Liver (tissue), 9 donors: ENCODE data around the gene AGL. TPM values are rescaled to one million over a fixed set of nuclear protein-coding genes. Genes with fewer than 3 reads are reported as not detected.

Source experiments
- DNase-seq: peaks from one replicate; pipeline ENCODE4 v3.0.0-alpha.2; 2017; ENCODE audit warnings: low spot score
- H3K27ac ChIP-seq, 2 donors: one replicate each; pipeline ENCODE4 v1.7.0; 2013; ENCODE audit warnings: inconsistent platforms in 2 of 2, low read length in 2 of 2, control low read depth in 1 of 2, low read depth in 1 of 2, mild to moderate bottlenecking in 1 of 2
- H3K27me3 ChIP-seq, 4 donors: one replicate each; pipeline versions ENCODE4 v1.6.1 to v1.7.0; 2013; ENCODE audit warnings: low read length in 3 of 4, inconsistent platforms in 1 of 4, mild to moderate bottlenecking in 1 of 4, moderate library complexity in 1 of 4; ENCODE audit not compliant: control insufficient read depth in 4 of 4, insufficient read depth in 4 of 4
- H3K36me3 ChIP-seq, 4 donors: one replicate each; pipeline versions ENCODE4 v1.6.1 to v1.7.0; 2013; ENCODE audit warnings: low read length in 3 of 4, mild to moderate bottlenecking in 3 of 4, low read depth in 1 of 4, moderate library complexity in 1 of 4; ENCODE audit not compliant: control insufficient read depth in 4 of 4, insufficient read depth in 3 of 4
- H3K4me1 ChIP-seq, 4 donors: one replicate each; pipeline versions ENCODE4 v1.6.1 to v1.7.0; 2013; ENCODE audit warnings: low read length in 3 of 4, mild to moderate bottlenecking in 3 of 4, moderate library complexity in 1 of 4; ENCODE audit not compliant: control insufficient read depth in 4 of 4, insufficient read depth in 4 of 4
- H3K4me3 ChIP-seq, 3 donors: one replicate each; pipeline versions ENCODE4 v1.6.1 to v1.7.0; 2013; ENCODE audit warnings: low read length in 3 of 3, control low read depth in 1 of 3, low read depth in 1 of 3, mild to moderate bottlenecking in 1 of 3
- H3K9ac ChIP-seq, 2 donors: one replicate each; pipeline ENCODE4 v1.7.0; 2013; ENCODE audit warnings: low read length in 2 of 2, mild to moderate bottlenecking in 2 of 2, moderate library complexity in 2 of 2, control low read depth in 1 of 2, low read depth in 1 of 2
- H3K9me3 ChIP-seq, 4 donors: one replicate each; pipeline versions ENCODE4 v1.6.1 to v1.7.0; 2013; ENCODE audit warnings: low read length in 3 of 4; ENCODE audit not compliant: control insufficient read depth in 4 of 4
- EGR1 ChIP-seq, 2 donors: IDR thresholded peaks; 2 replicates each; pipeline ENCODE4 v1.6.1; 2016 to 2018; ENCODE audit warnings: antibody characterized with exemption in 2 of 2, low read depth in 2 of 2
- FOXA1 ChIP-seq: IDR thresholded peaks from 2 replicates; pipeline ENCODE4 v1.6.1; 2016; ENCODE audit warnings: antibody characterized with exemption
- GABPA ChIP-seq, 2 donors: IDR thresholded peaks in 1 of 2; conservative IDR thresholded peaks in 1 of 2; 2 replicates each; pipeline ENCODE4 v1.6.1; 2016; ENCODE audit warnings: antibody characterized with exemption in 2 of 2, mild to moderate bottlenecking in 1 of 2, moderate library complexity in 1 of 2
- HNF4A ChIP-seq, 2 donors: conservative IDR thresholded peaks; 2 replicates each; pipeline ENCODE4 v1.6.1; 2016; ENCODE audit warnings: antibody characterized with exemption in 2 of 2, mild to moderate bottlenecking in 2 of 2
- HNF4G ChIP-seq: IDR thresholded peaks from 2 replicates; pipeline ENCODE4 v1.6.1; 2016; ENCODE audit warnings: antibody characterized with exemption
- JUND ChIP-seq, 2 donors: IDR thresholded peaks; 2 replicates each; pipeline ENCODE4 v1.6.1; 2016; ENCODE audit warnings: antibody characterized with exemption in 2 of 2
- NR2F2 ChIP-seq: IDR thresholded peaks from 2 replicates; pipeline ENCODE4 v1.6.1; 2016; ENCODE audit warnings: antibody characterized with exemption
- RAD21 ChIP-seq, 2 donors: IDR thresholded peaks; 2 replicates each; pipeline ENCODE4 v1.6.1; 2016; ENCODE audit warnings: antibody characterized with exemption in 2 of 2, mild to moderate bottlenecking in 2 of 2
- RXRA ChIP-seq, 2 donors: IDR thresholded peaks; 2 replicates each; pipeline ENCODE4 v1.6.1; 2017 to 2018; ENCODE audit warnings: antibody characterized with exemption in 2 of 2, mild to moderate bottlenecking in 1 of 2
- SP1 ChIP-seq: IDR thresholded peaks from 2 replicates; pipeline ENCODE4 v1.6.1; 2018; ENCODE audit warnings: antibody characterized with exemption, mild to moderate bottlenecking
- TAF1 ChIP-seq: conservative IDR thresholded peaks from 2 replicates; pipeline ENCODE4 v1.6.1; 2016; ENCODE audit warnings: antibody characterized with exemption, mild to moderate bottlenecking
- YY1 ChIP-seq: IDR thresholded peaks from 2 replicates; pipeline ENCODE4 v1.6.1; 2016; ENCODE audit warnings: antibody characterized with exemption, mild to moderate bottlenecking
- WGBS: extraction: QIAGEN DNeasy Blood & Tissue Kit; methylation state at CpG from one replicate; pipeline ENCODE4 v1.1.7; 2013; 5-methylcytosine and 5-hydroxymethylcytosine counted together
- polyA plus RNA-seq, 2 donors: library from polyadenylated mRNA; stranded (reverse) in 1 of 2; unstranded in 1 of 2; fragments of 200-250 nt in 1 of 2; fragments of >200 nt in 1 of 2; fragmentation: Nextera tagmentation in 1 of 2; extraction: Ambion mirVana in 1 of 2; gene quantifications; one replicate each; pipeline versions ENCODE4 v1.2.1 to v1.2.3, GENCODE V29; 2013 to 2015
- total RNA-seq, 2 donors: library from RNA; depleted of rRNA; stranded (reverse); fragments of >200 nt; gene quantifications; one replicate each; pipeline ENCODE4 v1.2.3, GENCODE V29; 2014
- TF ChIP-seq, protein P1 (sequence below): IDR thresholded peaks from 2 replicates; pipeline ENCODE4 v1.6.1; 2016; ENCODE audit warnings: antibody characterized with exemption
- TF ChIP-seq, protein P2 (sequence below): fragments of 150-350 bp; IDR thresholded peaks from 2 replicates; pipeline ENCODE4 v1.5.1; 2017; ENCODE audit warnings: improper control_type of control experiment, low read depth, low read length; ENCODE audit not compliant: missing input control
- TF ChIP-seq, protein P3 (sequence below): IDR thresholded peaks from 2 replicates; pipeline ENCODE4 v1.6.1; 2016; ENCODE audit warnings: antibody characterized with exemption
- TF ChIP-seq, protein P4 (sequence below): IDR thresholded peaks from 2 replicates; pipeline ENCODE4 v1.6.1; 2016; ENCODE audit warnings: antibody characterized with exemption, mild to moderate bottlenecking
- donor health status: healthy.
- donor health status: healthy.
- donor health status: healthy.
- donor health status: healthy.
- donor health status: healthy.

The AGL gene
- total and polyA plus RNA-seq, 4 donors = 10.1 to 78.5 (median 19.9) TPM

DNA sequence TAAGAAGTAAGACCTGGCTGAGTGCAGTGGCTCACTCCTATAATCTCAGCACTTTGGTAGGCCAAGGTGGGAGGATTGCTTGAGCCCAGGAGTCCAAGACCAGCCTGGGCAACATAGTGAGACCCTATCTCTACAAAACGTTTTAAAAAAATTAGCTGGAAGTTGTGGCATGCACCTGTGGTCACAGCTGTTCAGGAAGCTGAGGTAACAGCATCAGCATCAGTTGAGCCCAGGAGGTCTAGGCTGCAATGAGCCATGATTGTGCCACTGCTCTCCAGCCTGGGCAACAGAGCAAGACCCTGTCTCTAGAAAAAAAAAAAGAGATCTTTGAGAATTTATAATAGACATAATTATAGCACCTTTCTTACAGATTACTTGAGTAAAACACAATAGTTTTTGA is 36.0 kb downstream of the AGL start:
- H3K36me3 ChIP-seq = peaks cover 11 to 67% (median 44%) of the 10 kb centered on the region in 4 donors
- no peaks in the 10 kb centered on the region for H3K9me3 ChIP-seq
- no peak overlapping the region for H3K9ac ChIP-seq
- TF ChIP-seq YY1 = no peak
- TF ChIP-seq JUND (IDR thresholded peaks at IDR 0.05) = no peak
- TF ChIP-seq TAF1 = no peak
- no peak for TF ChIP-seq NR2F2
- no peak for TF ChIP-seq EGR1 (IDR thresholded peaks at IDR 0.05; ENCODE audit: low read depth in 2 of 2)
- TF ChIP-seq, protein P1, sequence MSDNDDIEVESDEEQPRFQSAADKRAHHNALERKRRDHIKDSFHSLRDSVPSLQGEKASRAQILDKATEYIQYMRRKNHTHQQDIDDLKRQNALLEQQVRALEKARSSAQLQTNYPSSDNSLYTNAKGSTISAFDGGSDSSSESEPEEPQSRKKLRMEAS = no peak
- no peak overlapping the region for H3K4me3 ChIP-seq
- no peaks in the 10 kb centered on the region for H3K27me3 ChIP-seq
- H3K27ac ChIP-seq = no peak overlapping the region
- 71% methylated on average over 1 of the region's 1 CpG for WGBS
- no peak for DNase-seq
- H3K4me1 ChIP-seq = no peaks in the 10 kb centered on the region

DNA sequence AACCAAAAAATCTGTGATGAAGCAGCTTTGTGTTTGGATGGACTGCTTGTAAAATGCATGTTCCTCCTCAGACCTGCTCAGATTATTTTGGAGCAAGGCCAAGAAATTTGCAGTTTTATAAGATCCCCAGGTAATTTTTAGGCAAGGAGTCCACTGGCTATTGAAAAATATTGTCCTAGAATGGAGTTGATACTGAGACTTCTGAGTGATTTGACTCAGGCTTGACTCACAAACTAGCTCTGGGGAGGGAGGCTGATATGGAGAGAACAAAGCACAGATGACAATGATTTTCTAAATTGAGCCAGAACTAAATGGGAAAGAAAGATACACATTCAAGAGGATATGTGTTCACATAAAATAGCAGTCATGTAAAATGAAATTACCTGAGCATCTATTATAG is 36.7 kb downstream of the AGL start:
- TF ChIP-seq, protein P2, sequence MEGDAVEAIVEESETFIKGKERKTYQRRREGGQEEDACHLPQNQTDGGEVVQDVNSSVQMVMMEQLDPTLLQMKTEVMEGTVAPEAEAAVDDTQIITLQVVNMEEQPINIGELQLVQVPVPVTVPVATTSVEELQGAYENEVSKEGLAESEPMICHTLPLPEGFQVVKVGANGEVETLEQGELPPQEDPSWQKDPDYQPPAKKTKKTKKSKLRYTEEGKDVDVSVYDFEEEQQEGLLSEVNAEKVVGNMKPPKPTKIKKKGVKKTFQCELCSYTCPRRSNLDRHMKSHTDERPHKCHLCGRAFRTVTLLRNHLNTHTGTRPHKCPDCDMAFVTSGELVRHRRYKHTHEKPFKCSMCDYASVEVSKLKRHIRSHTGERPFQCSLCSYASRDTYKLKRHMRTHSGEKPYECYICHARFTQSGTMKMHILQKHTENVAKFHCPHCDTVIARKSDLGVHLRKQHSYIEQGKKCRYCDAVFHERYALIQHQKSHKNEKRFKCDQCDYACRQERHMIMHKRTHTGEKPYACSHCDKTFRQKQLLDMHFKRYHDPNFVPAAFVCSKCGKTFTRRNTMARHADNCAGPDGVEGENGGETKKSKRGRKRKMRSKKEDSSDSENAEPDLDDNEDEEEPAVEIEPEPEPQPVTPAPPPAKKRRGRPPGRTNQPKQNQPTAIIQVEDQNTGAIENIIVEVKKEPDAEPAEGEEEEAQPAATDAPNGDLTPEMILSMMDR = no peak
- TF ChIP-seq RXRA (IDR thresholded peaks at IDR 0.05) (no peak), YY1 (no peak), SP1 (no peak), EGR1 (IDR thresholded peaks at IDR 0.05; ENCODE audit: low read depth in 2 of 2) (no peak), JUND (IDR thresholded peaks at IDR 0.05) (no peak), RAD21 (IDR thresholded peaks at IDR 0.05) (no peak), GABPA (IDR thresholded peaks at IDR 0.05 in 1 of 2, conservative IDR thresholded peaks at IDR 0.05 in 1 of 2) (no peak), TAF1 (no peak), HNF4G (no peak), HNF4A (conservative IDR thresholded peaks at IDR 0.05) (no peak), FOXA1 (no peak)
- TF ChIP-seq, protein P1 = no peak
- TF ChIP-seq, protein P3, sequence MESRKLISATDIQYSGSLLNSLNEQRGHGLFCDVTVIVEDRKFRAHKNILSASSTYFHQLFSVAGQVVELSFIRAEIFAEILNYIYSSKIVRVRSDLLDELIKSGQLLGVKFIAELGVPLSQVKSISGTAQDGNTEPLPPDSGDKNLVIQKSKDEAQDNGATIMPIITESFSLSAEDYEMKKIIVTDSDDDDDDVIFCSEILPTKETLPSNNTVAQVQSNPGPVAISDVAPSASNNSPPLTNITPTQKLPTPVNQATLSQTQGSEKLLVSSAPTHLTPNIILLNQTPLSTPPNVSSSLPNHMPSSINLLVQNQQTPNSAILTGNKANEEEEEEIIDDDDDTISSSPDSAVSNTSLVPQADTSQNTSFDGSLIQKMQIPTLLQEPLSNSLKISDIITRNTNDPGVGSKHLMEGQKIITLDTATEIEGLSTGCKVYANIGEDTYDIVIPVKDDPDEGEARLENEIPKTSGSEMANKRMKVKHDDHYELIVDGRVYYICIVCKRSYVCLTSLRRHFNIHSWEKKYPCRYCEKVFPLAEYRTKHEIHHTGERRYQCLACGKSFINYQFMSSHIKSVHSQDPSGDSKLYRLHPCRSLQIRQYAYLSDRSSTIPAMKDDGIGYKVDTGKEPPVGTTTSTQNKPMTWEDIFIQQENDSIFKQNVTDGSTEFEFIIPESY = no peak
- TF ChIP-seq, protein P4, sequence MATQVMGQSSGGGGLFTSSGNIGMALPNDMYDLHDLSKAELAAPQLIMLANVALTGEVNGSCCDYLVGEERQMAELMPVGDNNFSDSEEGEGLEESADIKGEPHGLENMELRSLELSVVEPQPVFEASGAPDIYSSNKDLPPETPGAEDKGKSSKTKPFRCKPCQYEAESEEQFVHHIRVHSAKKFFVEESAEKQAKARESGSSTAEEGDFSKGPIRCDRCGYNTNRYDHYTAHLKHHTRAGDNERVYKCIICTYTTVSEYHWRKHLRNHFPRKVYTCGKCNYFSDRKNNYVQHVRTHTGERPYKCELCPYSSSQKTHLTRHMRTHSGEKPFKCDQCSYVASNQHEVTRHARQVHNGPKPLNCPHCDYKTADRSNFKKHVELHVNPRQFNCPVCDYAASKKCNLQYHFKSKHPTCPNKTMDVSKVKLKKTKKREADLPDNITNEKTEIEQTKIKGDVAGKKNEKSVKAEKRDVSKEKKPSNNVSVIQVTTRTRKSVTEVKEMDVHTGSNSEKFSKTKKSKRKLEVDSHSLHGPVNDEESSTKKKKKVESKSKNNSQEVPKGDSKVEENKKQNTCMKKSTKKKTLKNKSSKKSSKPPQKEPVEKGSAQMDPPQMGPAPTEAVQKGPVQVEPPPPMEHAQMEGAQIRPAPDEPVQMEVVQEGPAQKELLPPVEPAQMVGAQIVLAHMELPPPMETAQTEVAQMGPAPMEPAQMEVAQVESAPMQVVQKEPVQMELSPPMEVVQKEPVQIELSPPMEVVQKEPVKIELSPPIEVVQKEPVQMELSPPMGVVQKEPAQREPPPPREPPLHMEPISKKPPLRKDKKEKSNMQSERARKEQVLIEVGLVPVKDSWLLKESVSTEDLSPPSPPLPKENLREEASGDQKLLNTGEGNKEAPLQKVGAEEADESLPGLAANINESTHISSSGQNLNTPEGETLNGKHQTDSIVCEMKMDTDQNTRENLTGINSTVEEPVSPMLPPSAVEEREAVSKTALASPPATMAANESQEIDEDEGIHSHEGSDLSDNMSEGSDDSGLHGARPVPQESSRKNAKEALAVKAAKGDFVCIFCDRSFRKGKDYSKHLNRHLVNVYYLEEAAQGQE = no peak
- Histone ChIP-seq H3K4me3 (no peak overlapping the region), H3K27me3 (no peaks in the 10 kb centered on the region), H3K27ac (no peak overlapping the region), H3K9me3 (no peaks in the 10 kb centered on the region), H3K9ac (no peak overlapping the region), H3K36me3 (peaks cover 9 to 63% (median 40%) of the 10 kb centered on the region in 4 donors), H3K4me1 (no peaks in the 10 kb centered on the region)
- DNase-seq = no peak
